Smooth muscle cell (in vitro differentiated cells): ENCODE results near the gene BGN. TPM values are rescaled to one million over a fixed set of nuclear protein-coding genes. Genes with fewer than 3 reads are reported as not detected.

Source experiments
- DNase-seq: peaks from one replicate; lab custom pipeline; 2025; ENCODE audit not compliant: unreplicated experiment; lab: John Stamatoyannopoulos, UW
- H2AFZ ChIP-seq: fragments of 200-600 bp; sonication (generic); 2 replicates; pipeline ENCODE4 v1.6.0; 2016; ENCODE audit warnings: antibody characterized with exemption, low read depth, mild to moderate bottlenecking
- H3F3A ChIP-seq: fragments of 200-600 bp; sonication (generic); 2 replicates; pipeline ENCODE4 v1.6.0; 2017; ENCODE audit warnings: antibody characterized with exemption, low read depth
- H3K27ac ChIP-seq: fragments of 200-600 bp; sonication (generic); 2 replicates; pipeline ENCODE4 v1.5.1; 2016; ENCODE audit warnings: low read depth, mild to moderate bottlenecking
- H3K27me3 ChIP-seq: fragments of 200-600 bp; sonication (generic); 2 replicates; pipeline ENCODE4 v1.6.1; 2016; ENCODE audit warnings: low read depth, mild to moderate bottlenecking
- H3K36me3 ChIP-seq: fragments of 200-600 bp; sonication (generic); 2 replicates; pipeline ENCODE4 v1.5.1; 2016; ENCODE audit warnings: low read depth
- H3K4me1 ChIP-seq: fragments of 200-600 bp; sonication (generic); 2 replicates; pipeline ENCODE4 v1.5.1; 2016; ENCODE audit warnings: low read depth
- H3K4me2 ChIP-seq: fragments of 200-600 bp; sonication (generic); 2 replicates; pipeline ENCODE4 v1.6.0; 2016; ENCODE audit warnings: mild to moderate bottlenecking
- H3K4me3 ChIP-seq: fragments of 200-600 bp; sonication (generic); 2 replicates; pipeline ENCODE4 v1.5.1; 2016; ENCODE audit warnings: mild to moderate bottlenecking
- H3K79me2 ChIP-seq: fragments of 200-600 bp; sonication (generic); 2 replicates; pipeline ENCODE4 v1.6.0; 2016; ENCODE audit warnings: low read depth, mild to moderate bottlenecking
- H3K9ac ChIP-seq: fragments of 200-600 bp; sonication (generic); 2 replicates; pipeline ENCODE4 v1.6.0; 2016; ENCODE audit warnings: low read depth
- H3K9me3 ChIP-seq: fragments of 200-600 bp; sonication (generic); replicated peaks from 2 replicates; pipeline ENCODE4 v1.5.1; 2016; ENCODE audit warnings: low read depth
- H4K20me1 ChIP-seq: fragments of 200-600 bp; sonication (generic); 2 replicates; pipeline ENCODE4 v1.6.0; 2016; ENCODE audit warnings: low read depth
- WGBS: methylation state at CpG from one replicate; pipeline ENCODE4 v1.1.7; 2016; ENCODE audit warnings: low lambda C conversion rate; 5-methylcytosine and 5-hydroxymethylcytosine counted together
- polyA plus RNA-seq: library from polyadenylated mRNA; unstranded; fragments of >200 nt; fragmentation: Nextera tagmentation; extraction: Ambion mirVana; gene quantifications from 2 replicates; pipeline ENCODE4 v1.2.1, GENCODE V29; 2016
- total RNA-seq: library from RNA; depleted of rRNA; stranded (reverse); fragments of >200 nt; gene quantifications from 2 replicates; pipeline ENCODE4 v1.2.3, GENCODE V29; 2014
- TF ChIP-seq, protein P1 (sequence below): fragments of 200-600 bp; sonication (generic); IDR thresholded peaks from 2 replicates; pipeline ENCODE4 v1.5.1; 2017; ENCODE audit warnings: borderline replicate concordance, mild to moderate bottlenecking, antibody characterized with exemption; ENCODE audit not compliant: insufficient read depth, poor library complexity, severe bottlenecking

BGN gene
- total and polyA plus RNA-seq, 2 experiments from 2014 or later: 298 to 621 TPM

- Histone ChIP-seq H3K79me2 (peaks cover 4% of the 10 kb centered on the region), H2AFZ (no peak overlapping the region), H4K20me1 (no peaks in the 10 kb centered on the region), H3K36me3 (no peaks in the 10 kb centered on the region), H3K27ac (no peak overlapping the region), H3F3A (no peaks in the 10 kb centered on the region), H3K9ac (no peak overlapping the region), H3K9me3 (no peaks in the 10 kb centered on the region), H3K4me2 (no peak overlapping the region), H3K4me1 (no peaks in the 10 kb centered on the region), H3K27me3 (no peaks in the 10 kb centered on the region), H3K4me3 (no peak overlapping the region)
- WGBS: 79% methylated on average over 12 of the region's 12 CpGs
- TF ChIP-seq, protein P1, sequence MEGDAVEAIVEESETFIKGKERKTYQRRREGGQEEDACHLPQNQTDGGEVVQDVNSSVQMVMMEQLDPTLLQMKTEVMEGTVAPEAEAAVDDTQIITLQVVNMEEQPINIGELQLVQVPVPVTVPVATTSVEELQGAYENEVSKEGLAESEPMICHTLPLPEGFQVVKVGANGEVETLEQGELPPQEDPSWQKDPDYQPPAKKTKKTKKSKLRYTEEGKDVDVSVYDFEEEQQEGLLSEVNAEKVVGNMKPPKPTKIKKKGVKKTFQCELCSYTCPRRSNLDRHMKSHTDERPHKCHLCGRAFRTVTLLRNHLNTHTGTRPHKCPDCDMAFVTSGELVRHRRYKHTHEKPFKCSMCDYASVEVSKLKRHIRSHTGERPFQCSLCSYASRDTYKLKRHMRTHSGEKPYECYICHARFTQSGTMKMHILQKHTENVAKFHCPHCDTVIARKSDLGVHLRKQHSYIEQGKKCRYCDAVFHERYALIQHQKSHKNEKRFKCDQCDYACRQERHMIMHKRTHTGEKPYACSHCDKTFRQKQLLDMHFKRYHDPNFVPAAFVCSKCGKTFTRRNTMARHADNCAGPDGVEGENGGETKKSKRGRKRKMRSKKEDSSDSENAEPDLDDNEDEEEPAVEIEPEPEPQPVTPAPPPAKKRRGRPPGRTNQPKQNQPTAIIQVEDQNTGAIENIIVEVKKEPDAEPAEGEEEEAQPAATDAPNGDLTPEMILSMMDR: no peak
- DNase-seq: no peak
These were observed 26.7 kb upstream of the BGN start for GRCh38 chrX:153468008-153468580.

DNA sequence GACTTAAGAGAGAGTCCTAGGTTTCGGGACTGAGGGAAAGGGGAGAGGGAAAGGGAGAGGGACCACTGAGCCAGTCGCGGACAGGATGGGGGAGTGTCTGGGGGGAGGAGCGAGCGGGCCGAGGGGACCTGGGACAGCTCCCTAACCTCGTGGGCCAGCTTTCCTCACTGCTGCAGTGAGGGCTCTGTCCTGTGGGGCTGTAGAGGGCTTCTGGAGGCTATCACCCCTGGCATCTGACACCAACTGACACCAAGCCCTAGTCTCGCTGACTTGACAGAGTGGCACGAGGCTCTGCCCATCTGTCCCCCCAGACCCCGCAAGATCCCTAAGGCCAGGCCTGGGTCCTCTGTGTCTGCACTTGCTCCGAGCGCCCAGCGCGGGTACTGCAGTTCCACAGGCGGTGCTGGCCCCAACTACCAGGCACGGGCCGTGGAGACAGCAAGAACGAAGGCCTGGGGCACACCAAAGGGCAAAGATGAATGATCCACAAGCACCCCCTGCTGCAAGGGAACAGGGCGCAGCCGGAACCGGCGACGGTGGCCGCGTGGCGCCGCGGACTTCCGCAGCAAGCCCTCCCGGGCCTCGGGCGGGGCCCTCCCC is 24.9 kb upstream of the BGN start:
- no peaks in the 10 kb centered on the region for H4K20me1 ChIP-seq

DNA sequence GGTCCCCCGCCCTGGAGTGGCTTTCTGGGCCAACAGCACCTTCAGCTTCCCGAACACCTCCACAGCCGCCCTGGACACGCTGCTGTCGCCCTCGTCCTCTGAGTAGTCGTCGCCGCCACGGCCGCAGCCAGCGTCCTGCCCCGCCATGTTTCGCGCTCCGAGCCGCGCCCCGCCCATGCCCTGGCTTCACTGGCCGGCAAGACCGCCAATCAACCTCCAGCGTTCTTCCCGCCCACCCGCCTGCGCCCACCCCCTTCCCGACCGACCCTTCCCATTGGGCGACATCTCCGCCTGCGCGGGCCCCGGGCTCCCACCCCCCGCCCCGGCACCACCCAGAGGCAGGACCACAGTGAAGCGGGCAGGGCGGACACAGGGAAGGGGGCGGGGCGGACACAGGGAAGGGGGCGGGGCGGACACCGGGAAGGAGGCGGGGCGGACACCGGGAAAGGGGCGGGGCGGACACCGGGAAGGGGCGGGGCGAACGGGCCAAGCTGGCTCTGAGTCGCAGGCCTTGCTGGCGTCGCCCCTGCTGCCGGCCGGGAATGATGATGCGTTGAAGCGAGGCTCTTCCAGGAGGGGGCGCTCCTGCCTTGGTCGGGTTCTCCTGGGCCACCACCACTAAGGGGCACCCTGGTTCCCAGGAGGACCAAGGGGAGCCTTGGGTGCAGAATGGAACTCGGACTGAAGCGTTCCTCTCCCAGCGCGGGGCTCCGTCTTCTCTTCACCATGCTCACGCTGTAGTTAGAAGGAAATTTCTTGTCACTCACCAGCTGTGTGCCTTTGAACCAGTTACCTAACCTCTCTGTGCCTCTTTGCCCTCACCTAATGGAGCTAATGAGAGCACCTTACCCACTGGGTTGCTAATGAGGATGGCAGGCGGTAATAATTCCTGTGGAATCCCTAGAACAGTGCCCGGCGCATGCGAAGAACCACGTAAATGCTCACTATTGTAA is 24.1 kb upstream of the BGN start, which contains the start of gene HAUS7:
Gene HAUS7 (minus strand): TSS at position 166 of the 953 bp plus-strand sequence. CDS start 19 bp downstream, at position 147.
- Histone ChIP-seq H3K9ac (peak within 1 kb of the TSS; percentile 22), H3K4me2 (peak within 1 kb of the TSS; percentile 90), H3F3A (no peaks in the 10 kb centered on the region), H3K4me3 (peak within 1 kb of the TSS; percentile 60), H4K20me1 (no peaks in the 10 kb centered on the region), H3K79me2 (peaks cover 4% of the 10 kb centered on the region), H3K27ac (peak within 1 kb of the TSS; percentile 75), H3K36me3 (no peaks in the 10 kb centered on the region), H2AFZ (peak within 1 kb of the TSS; percentile 37), H3K4me1 (no peaks in the 10 kb centered on the region), H3K9me3 (no peaks in the 10 kb centered on the region), H3K27me3 (no peaks in the 10 kb centered on the region)
- TF ChIP-seq, protein P1: peak; percentile 53
- WGBS: 62% methylated on average over 20 of the region's 70 CpGs
- peak; percentile 89 for DNase-seq

More for the DNA sequence above, 24.9 kb upstream of the BGN start:
- WGBS: 49% methylated on average over 26 of the region's 32 CpGs
- Histone ChIP-seq H3K9me3 (no peaks in the 10 kb centered on the region), H3K79me2 (peaks cover 4% of the 10 kb centered on the region), H3K9ac (peak overlapping the region; percentile 22), H3K27me3 (no peaks in the 10 kb centered on the region), H3K27ac (no peak overlapping the region), H3K36me3 (no peaks in the 10 kb centered on the region), H3K4me1 (no peaks in the 10 kb centered on the region), H3F3A (no peaks in the 10 kb centered on the region), H3K4me2 (peak overlapping the region; percentile 90), H3K4me3 (peak overlapping the region; percentile 60), H2AFZ (peak overlapping the region; percentile 37)
- TF ChIP-seq, protein P1: no peak
- no peak for DNase-seq
